ENCODE results near the gene MAP3K10.

- TF ChIP-seq POLR2AphosphoS5 (IDR thresholded peaks at IDR 0.05) (no peak), POLR2A (IDR thresholded peaks at IDR 0.05) (no peak)
Measured at GRCh38 chr19:40144947-40145748, 46.1 kb upstream of the MAP3K10 start.
